Glutamatergic neuron (in vitro differentiated cells): ENCODE data around the gene GRB10. TPM values are rescaled to one million over a fixed set of nuclear protein-coding genes. Genes with fewer than 3 reads are reported as not detected.

Experiments used
- DNase-seq: peaks from one replicate; pipeline ENCODE4 v3.0.0; 2022
- H3K27ac Mint-ChIP-seq: one replicate; pipeline ENCODE4 v1.8.0; 2020; ENCODE audit warnings: mild to moderate bottlenecking, mixed read lengths, inconsistent platforms; ENCODE audit not compliant: unreplicated experiment
- H3K27me3 Mint-ChIP-seq: one replicate; pipeline ENCODE4 v1.8.0; 2020; ENCODE audit warnings: mild to moderate bottlenecking, moderate library complexity, mixed read lengths, inconsistent platforms; ENCODE audit not compliant: unreplicated experiment
- H3K36me3 Mint-ChIP-seq: one replicate; pipeline ENCODE4 v1.8.0; 2020; ENCODE audit warnings: mild to moderate bottlenecking, mixed read lengths, inconsistent platforms; ENCODE audit not compliant: unreplicated experiment
- H3K4me1 Mint-ChIP-seq: one replicate; pipeline ENCODE4 v1.8.0; 2020; ENCODE audit warnings: mild to moderate bottlenecking, low read depth, mixed read lengths, inconsistent platforms; ENCODE audit not compliant: unreplicated experiment
- H3K4me3 Mint-ChIP-seq: one replicate; pipeline ENCODE4 v1.8.0; 2020; ENCODE audit warnings: mild to moderate bottlenecking, mixed read lengths, inconsistent platforms; ENCODE audit not compliant: unreplicated experiment
- H3K9me3 Mint-ChIP-seq: one replicate; pipeline ENCODE4 v1.8.0; 2020; ENCODE audit warnings: mild to moderate bottlenecking, moderate library complexity, mixed read lengths, inconsistent platforms; ENCODE audit not compliant: unreplicated experiment
- total RNA-seq: library from RNA; stranded (reverse); fragmentation: NEBNext Ultra II Directional; extraction: Animal tissue kit (Norgen Biotek cat#: 25700); gene quantifications from one replicate; pipeline ENCODE4 v1.2.1, GENCODE V29; 2021; ENCODE audit not compliant: unreplicated experiment
- TF ChIP-seq, protein P1 (sequence below): fragments of 200-600 bp; sonication (generic); IDR thresholded peaks from one replicate; pipeline ENCODE4 v1.5.0; 2021; ENCODE audit not compliant: partially characterized antibody, unreplicated experiment

Gene GRB10
- total RNA-seq, 1 donor from 2014 or later = 182 TPM

DNA sequence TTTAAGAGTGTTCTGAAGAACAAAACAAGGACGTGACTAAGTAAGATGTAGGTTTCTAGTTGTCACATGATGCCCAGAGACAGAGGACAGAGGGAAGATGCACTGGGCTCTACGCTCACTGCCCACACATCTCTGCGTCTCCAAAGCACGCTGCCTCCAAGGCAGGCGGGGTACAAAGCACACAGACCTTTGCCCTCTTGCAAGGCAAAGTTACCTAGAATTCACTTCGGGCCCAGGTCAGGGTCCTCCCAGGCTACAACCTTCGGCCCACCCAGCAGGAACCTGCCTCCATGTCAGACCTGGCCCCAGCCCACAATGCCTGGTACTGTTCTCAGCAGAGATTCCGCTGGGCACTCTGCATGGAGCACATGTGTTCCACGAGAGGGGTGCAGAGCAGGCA, 26.5 kb downstream of the GRB10 start:
- Mint-ChIP-seq H3K9me3 (peaks cover 2% of the 10 kb centered on the region), H3K36me3 (no peaks in the 10 kb centered on the region), H3K4me3 (no peak overlapping the region), H3K27ac (no peak overlapping the region), H3K4me1 (peaks cover 20% of the 10 kb centered on the region), H3K27me3 (no peaks in the 10 kb centered on the region)
- TF ChIP-seq, protein P1, sequence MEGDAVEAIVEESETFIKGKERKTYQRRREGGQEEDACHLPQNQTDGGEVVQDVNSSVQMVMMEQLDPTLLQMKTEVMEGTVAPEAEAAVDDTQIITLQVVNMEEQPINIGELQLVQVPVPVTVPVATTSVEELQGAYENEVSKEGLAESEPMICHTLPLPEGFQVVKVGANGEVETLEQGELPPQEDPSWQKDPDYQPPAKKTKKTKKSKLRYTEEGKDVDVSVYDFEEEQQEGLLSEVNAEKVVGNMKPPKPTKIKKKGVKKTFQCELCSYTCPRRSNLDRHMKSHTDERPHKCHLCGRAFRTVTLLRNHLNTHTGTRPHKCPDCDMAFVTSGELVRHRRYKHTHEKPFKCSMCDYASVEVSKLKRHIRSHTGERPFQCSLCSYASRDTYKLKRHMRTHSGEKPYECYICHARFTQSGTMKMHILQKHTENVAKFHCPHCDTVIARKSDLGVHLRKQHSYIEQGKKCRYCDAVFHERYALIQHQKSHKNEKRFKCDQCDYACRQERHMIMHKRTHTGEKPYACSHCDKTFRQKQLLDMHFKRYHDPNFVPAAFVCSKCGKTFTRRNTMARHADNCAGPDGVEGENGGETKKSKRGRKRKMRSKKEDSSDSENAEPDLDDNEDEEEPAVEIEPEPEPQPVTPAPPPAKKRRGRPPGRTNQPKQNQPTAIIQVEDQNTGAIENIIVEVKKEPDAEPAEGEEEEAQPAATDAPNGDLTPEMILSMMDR = no peak
- DNase-seq = no peak

DNA sequence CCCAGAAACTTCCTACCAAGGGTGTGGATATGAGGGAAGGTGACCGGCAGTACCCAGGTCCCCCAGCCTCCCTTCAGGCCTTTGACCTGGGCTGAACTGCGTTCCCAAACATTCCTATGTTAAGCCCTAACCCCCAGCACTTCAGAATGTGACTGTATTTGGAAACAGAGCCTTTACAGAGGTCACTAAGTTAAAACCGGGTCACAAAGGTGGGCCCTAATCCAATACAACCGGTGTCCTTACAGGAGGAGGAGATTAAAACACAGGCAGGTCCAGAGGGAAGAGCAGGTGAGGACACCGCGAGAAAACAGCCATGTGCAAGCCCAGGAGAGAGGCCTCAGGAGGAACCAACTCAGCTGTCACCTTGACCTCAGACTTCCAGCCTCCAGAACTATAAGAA, 28.0 kb downstream of the GRB10 start:
- Mint-ChIP-seq H3K9me3 (peaks cover 2% of the 10 kb centered on the region), H3K27ac (no peak overlapping the region), H3K4me1 (peaks cover 21% of the 10 kb centered on the region), H3K27me3 (peaks cover 2% of the 10 kb centered on the region), H3K4me3 (no peak overlapping the region), H3K36me3 (no peaks in the 10 kb centered on the region)
- no peak for DNase-seq
- TF ChIP-seq, protein P1 = no peak

DNA sequence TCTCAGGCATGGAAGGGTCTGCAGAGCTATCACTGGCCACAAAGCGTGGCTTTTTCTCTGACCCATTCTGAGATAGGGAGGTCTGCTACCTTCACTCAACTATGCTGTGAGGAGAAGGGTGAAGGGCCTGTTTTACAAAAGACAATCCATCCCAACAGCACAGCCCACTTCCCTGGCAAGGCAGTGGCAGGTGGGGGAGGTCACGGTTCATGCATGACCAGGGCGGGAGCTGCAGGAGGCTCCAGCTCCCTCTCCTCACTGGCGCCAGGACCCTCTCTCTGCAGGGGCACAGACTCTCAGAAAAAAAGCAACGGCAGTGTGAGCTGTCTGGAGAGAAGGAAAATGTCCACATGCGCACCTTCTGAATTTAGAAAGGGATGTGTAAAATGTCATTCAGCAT, 28.5 kb downstream of the GRB10 start:
- TF ChIP-seq, protein P1 = no peak
- peaks cover 21% of the 10 kb centered on the region for H3K4me1 Mint-ChIP-seq
- no peak overlapping the region for H3K4me3 Mint-ChIP-seq
- no peaks in the 10 kb centered on the region for H3K36me3 Mint-ChIP-seq
- H3K9me3 Mint-ChIP-seq = peaks cover 2% of the 10 kb centered on the region
- H3K27ac Mint-ChIP-seq = no peak overlapping the region
- DNase-seq = no peak
- H3K27me3 Mint-ChIP-seq = peaks cover 3% of the 10 kb centered on the region

DNA sequence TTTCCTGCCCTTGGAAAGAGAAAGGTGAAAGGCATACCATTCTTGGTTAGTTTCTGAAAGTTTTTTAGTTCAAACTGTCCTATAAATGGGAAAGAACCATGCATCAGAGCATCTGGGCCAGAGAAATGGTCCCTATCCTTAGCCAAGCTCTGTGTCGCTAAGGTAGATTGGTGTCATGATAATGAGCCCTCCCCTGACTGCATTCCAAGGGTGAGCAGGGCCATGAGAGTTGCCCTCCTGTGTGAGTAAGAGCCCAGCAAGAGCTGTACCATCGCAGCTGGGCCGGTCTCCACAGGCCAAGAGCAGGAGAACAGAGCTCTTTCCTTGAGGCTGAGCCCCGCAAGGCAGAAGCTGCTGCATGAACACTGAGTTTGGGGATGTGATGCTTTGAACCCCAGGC, 30.3 kb downstream of the GRB10 start:
- DNase-seq = no peak
- Mint-ChIP-seq H3K4me3 (no peak overlapping the region), H3K36me3 (no peaks in the 10 kb centered on the region), H3K27me3 (peaks cover 3% of the 10 kb centered on the region), H3K9me3 (no peaks in the 10 kb centered on the region), H3K4me1 (peaks cover 18% of the 10 kb centered on the region), H3K27ac (no peak overlapping the region)
- TF ChIP-seq, protein P1 = no peak

DNA sequence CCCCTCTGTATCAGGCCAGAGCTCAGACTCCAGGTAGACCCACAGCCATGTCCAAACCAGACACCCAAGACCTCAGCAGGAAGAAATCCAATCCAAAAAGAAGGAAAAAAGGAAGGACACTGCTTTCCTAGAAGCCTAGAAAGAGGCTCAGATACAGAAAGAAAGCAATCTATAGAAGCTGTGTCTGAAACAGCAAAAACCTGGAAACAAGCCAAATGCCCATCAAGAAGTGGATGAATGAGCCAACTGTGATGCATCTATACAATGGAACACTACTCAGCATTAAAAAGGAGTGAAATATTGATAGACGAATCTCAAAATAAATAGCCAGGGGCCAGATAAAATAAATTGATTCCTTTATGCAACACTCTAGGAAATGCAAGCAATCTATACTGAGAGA, 31.6 kb downstream of the GRB10 start:
- Mint-ChIP-seq H3K27me3 (peaks cover 3% of the 10 kb centered on the region), H3K36me3 (no peaks in the 10 kb centered on the region), H3K4me3 (no peak overlapping the region), H3K4me1 (peaks cover 25% of the 10 kb centered on the region), H3K9me3 (no peaks in the 10 kb centered on the region), H3K27ac (no peak overlapping the region)
- DNase-seq = no peak
- TF ChIP-seq, protein P1 = no peak
